Measurements from ENCODE around the gene RGS7. TPM values are rescaled to one million over a fixed set of nuclear protein-coding genes. Genes with fewer than 3 reads are reported as not detected.

Gene RGS7
- total RNA-seq, 4 donors from 2014 or later, result 0.27 TPM; not detected in 3

- no peak for ATAC-seq
- WGBS, 2 donors (ENCODE audit: low coverage in 1 of 2), result 48 to 80% methylated on average over 2 of the region's 2 CpGs
- no peak for TF ChIP-seq EP300 (IDR thresholded peaks at IDR 0.05)
- TF ChIP-seq POLR2AphosphoS5 (IDR thresholded peaks at IDR 0.05), result no peak
- TF ChIP-seq, protein P1, sequence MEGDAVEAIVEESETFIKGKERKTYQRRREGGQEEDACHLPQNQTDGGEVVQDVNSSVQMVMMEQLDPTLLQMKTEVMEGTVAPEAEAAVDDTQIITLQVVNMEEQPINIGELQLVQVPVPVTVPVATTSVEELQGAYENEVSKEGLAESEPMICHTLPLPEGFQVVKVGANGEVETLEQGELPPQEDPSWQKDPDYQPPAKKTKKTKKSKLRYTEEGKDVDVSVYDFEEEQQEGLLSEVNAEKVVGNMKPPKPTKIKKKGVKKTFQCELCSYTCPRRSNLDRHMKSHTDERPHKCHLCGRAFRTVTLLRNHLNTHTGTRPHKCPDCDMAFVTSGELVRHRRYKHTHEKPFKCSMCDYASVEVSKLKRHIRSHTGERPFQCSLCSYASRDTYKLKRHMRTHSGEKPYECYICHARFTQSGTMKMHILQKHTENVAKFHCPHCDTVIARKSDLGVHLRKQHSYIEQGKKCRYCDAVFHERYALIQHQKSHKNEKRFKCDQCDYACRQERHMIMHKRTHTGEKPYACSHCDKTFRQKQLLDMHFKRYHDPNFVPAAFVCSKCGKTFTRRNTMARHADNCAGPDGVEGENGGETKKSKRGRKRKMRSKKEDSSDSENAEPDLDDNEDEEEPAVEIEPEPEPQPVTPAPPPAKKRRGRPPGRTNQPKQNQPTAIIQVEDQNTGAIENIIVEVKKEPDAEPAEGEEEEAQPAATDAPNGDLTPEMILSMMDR (IDR thresholded peaks at IDR 0.05), result no peak
- no peak for TF ChIP-seq POLR2A (IDR thresholded peaks at IDR 0.05)
These were observed 400.6 kb downstream of the RGS7 start for GRCh38 chr1:240956424-240956823.

GRCh38 chr1:240956020-240956419 lies 401.0 kb downstream of the RGS7 start:
- H3K4me3 ChIP-seq, result no peak overlapping the region
- H3K9me3 ChIP-seq, result no peaks in the 10 kb centered on the region
- no peaks in the 10 kb centered on the region for H3K27me3 ChIP-seq
- no peak for ATAC-seq
- H3K27ac ChIP-seq, result no peak overlapping the region
- TF ChIP-seq, protein P1 (IDR thresholded peaks at IDR 0.05), result no peak
- H3K36me3 ChIP-seq, result no peaks in the 10 kb centered on the region
- WGBS, 2 donors (ENCODE audit: low coverage in 1 of 2), result 45 to 81% methylated on average over 2 of the region's 2 CpGs
- no peaks in the 10 kb centered on the region for H3K4me1 ChIP-seq

More at GRCh38 chr1:240956424-240956823, 400.6 kb downstream of the RGS7 start:
- peaks cover 1% of the 10 kb centered on the region for H3K27me3 ChIP-seq
- no peaks in the 10 kb centered on the region for H3K36me3 ChIP-seq
- no peak overlapping the region for H3K4me3 ChIP-seq
- no peaks in the 10 kb centered on the region for H3K9me3 ChIP-seq
- H3K4me1 ChIP-seq, result no peaks in the 10 kb centered on the region
- H3K27ac ChIP-seq, result no peak overlapping the region

DNA sequence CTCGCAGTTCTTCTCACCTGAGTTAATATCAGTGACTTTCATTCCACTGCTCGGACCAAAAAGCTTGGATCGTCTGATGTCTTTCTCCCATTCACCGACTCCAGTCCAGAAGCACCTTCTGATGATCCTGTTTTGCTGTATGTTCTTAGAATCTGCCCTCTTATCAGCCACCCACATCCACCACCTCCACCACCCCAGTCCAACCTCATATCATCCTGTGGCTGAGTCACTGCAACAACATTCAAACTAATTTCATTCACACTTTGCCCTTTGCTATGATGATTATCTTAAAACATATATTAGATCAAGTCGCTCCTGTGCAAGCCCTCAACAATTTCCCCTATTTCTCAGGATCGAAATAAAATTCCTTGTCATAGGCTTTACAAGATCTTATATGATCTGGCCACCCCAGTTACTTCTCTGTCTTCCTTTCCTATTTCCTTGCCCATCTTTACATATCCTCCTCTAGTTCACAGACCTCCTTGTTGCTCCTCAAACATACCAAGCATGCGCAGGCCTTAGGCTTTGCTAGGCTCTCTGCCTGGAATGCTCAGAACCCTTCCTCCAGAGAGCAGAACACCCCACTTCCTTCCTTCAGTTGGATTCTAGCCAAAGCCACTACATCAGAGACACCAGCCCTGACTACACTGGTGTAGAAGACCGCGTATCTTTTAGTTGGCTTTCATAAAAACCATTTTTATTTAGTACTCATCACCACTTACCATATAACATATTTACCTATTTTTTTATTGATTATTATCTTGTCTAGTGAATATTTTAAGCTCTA lies 409.4 kb downstream of the RGS7 start:
- Histone ChIP-seq H3K4me1 (no peaks in the 10 kb centered on the region), H3K27me3 (no peaks in the 10 kb centered on the region), H3K27ac (no peak overlapping the region), H3K4me3 (no peak overlapping the region), H3K36me3 (no peaks in the 10 kb centered on the region), H3K9me3 (no peaks in the 10 kb centered on the region)
- no peak for ATAC-seq
- WGBS, 2 donors (ENCODE audit: low coverage in 1 of 2), result 93% methylated on average over 9 of the region's 9 CpGs
- TF ChIP-seq POLR2AphosphoS5 (IDR thresholded peaks at IDR 0.05) (no peak), POLR2A (IDR thresholded peaks at IDR 0.05) (no peak), EP300 (IDR thresholded peaks at IDR 0.05) (no peak)
- TF ChIP-seq, protein P1 (IDR thresholded peaks at IDR 0.05), result no peak

DNA sequence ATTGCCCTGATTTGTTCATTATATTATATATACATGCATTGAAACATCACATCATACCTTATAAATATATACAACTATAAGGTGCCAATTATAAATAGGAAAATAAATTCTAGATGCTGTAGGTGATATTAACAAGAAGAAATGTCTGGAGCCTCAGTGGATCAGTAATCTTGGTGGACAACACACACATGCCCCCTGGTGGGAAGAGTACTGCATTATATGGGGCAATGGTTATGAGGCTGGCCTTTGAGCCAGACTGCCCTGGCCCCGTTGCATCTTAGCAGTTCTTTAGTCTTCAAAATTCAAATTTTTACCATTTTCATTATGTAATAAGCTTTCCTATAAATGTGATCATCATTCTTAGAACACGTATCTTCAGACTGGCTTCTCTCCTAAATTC lies 410.1 kb downstream of the RGS7 start:
- Histone ChIP-seq H3K36me3 (no peaks in the 10 kb centered on the region), H3K9me3 (no peaks in the 10 kb centered on the region), H3K27ac (no peak overlapping the region), H3K4me1 (no peaks in the 10 kb centered on the region), H3K27me3 (no peaks in the 10 kb centered on the region), H3K4me3 (no peak overlapping the region)
- WGBS, 2 donors (ENCODE audit: low coverage in 1 of 2), result 68 to 81% methylated on average over 2 of the region's 2 CpGs
- TF ChIP-seq, protein P1 (IDR thresholded peaks at IDR 0.05), result peak in 2 of 4 experiments; percentile 31 to 51
- TF ChIP-seq POLR2AphosphoS5 (IDR thresholded peaks at IDR 0.05), result no peak
- ATAC-seq, result no peak

DNA sequence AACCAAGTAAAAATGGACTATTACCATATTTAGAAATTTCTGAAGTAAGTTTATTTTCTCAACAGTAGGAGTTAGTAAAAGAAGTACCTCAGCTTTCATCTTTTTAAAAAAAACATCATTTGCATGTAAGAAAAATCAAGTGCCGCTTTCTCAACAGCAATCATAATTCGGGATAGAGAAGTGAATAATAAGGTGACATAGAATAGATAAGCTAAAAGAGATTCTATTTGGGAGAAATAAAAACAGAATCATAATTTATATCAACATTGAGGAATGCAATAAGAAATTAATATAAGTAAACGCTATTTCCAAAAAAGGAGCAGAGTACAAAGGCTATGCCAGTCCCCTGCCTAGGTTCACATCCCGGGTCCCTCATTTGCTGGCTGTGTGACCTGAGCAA lies 414.1 kb downstream of the RGS7 start:
- Histone ChIP-seq H3K27me3 (no peaks in the 10 kb centered on the region), H3K4me3 (no peak overlapping the region), H3K27ac (no peak overlapping the region), H3K36me3 (no peaks in the 10 kb centered on the region), H3K9me3 (peaks cover 0 to 6% (median 0%) of the 10 kb centered on the region in 3 donors), H3K4me1 (no peaks in the 10 kb centered on the region)
- no peak for ATAC-seq
- 95 to 98% methylated on average over 4 of the region's 4 CpGs for WGBS, 2 donors (ENCODE audit: low coverage in 1 of 2)
- TF ChIP-seq POLR2A (IDR thresholded peaks at IDR 0.05) (no peak), EP300 (IDR thresholded peaks at IDR 0.05) (no peak), POLR2AphosphoS5 (IDR thresholded peaks at IDR 0.05) (no peak)
- TF ChIP-seq, protein P1 (IDR thresholded peaks at IDR 0.05), result no peak

All from gastroesophageal sphincter (tissue), 4 donors.